AG10803 (cell line): ENCODE data around the gene ULK2.

ENCODE experiments used
- DNase-seq: peaks from one replicate; pipeline ENCODE4 v3.0.0; 2010; ENCODE audit warnings: low read depth
- H3K4me3 ChIP-seq: 2 replicates; pipeline ENCODE4 v1.5.1; 2011; ENCODE audit warnings: mild to moderate bottlenecking, low read length, control low read depth
- TF ChIP-seq, protein P1 (sequence below): conservative IDR thresholded peaks from 2 replicates; pipeline ENCODE4 v1.5.1; 2011; ENCODE audit warnings: mild to moderate bottlenecking, low read length, control low read depth, inconsistent platforms

Gene ULK2

DNA sequence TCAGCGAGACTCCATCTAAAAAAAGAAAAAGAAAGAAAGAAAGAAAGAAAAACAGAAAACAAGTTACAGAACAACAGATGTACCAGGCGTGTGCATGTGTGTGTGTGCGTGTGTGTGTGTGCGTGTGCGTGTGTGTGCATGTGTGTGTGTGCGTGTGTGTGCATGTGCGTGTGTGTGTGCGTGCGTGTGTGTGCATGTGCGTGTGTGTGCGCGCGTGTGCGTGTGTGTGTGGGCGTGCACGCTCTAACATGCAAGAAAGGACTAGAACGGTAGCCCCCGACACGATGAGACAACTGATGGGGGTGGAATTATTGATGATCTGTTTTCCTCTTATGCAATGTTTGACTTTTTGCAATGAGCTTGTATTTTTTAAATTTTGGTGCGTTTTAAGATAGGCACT is 121.2 kb downstream of the ULK2 start:
- TF ChIP-seq, protein P1, sequence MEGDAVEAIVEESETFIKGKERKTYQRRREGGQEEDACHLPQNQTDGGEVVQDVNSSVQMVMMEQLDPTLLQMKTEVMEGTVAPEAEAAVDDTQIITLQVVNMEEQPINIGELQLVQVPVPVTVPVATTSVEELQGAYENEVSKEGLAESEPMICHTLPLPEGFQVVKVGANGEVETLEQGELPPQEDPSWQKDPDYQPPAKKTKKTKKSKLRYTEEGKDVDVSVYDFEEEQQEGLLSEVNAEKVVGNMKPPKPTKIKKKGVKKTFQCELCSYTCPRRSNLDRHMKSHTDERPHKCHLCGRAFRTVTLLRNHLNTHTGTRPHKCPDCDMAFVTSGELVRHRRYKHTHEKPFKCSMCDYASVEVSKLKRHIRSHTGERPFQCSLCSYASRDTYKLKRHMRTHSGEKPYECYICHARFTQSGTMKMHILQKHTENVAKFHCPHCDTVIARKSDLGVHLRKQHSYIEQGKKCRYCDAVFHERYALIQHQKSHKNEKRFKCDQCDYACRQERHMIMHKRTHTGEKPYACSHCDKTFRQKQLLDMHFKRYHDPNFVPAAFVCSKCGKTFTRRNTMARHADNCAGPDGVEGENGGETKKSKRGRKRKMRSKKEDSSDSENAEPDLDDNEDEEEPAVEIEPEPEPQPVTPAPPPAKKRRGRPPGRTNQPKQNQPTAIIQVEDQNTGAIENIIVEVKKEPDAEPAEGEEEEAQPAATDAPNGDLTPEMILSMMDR = no peak
- DNase-seq = no peak
- H3K4me3 ChIP-seq = no peak overlapping the region

DNA sequence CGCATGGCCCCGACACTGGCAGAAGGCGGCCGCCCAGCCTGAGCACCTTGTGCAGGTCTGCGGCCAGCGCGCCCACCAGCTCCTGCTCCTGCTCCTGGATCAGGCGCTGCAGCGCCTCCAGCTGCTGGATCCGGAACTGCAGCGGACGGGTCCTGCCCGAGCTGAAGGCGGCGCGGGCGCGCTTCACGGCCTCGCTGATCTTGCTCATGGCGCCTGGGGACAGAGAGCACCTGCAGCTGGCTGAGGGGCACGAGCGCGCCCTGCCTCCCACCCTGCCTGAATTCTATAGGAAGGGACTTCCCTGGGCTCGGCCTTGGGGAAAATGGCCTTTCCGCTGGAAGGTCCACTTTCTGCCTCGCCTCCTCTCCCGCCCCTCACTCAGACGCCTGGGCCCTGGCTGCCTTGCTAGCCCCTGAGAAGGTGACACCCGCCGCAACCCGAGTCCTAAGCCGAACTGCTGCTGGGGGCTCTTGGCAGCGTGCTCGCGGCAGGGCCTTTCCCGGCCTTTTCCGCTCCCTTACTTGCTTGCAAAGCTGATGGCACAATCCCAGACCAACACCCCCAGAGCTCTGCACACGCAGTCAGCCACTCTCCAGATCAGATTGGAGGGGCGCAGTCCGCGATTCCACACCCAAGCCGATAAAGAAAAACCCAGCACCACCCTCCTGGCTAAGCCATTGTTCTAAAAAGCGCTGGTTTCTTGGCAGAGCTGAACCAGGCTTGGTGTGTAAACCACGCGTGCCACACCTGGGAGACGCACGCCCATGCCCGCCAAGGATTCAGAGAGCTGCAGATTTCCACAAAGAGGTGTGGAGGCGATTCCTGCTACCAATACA is 122.6 kb downstream of the ULK2 start:
- H3K4me3 ChIP-seq = peak overlapping the region; percentile 29
- TF ChIP-seq, protein P1 = peak; percentile 69
- peak; percentile 49 for DNase-seq

DNA sequence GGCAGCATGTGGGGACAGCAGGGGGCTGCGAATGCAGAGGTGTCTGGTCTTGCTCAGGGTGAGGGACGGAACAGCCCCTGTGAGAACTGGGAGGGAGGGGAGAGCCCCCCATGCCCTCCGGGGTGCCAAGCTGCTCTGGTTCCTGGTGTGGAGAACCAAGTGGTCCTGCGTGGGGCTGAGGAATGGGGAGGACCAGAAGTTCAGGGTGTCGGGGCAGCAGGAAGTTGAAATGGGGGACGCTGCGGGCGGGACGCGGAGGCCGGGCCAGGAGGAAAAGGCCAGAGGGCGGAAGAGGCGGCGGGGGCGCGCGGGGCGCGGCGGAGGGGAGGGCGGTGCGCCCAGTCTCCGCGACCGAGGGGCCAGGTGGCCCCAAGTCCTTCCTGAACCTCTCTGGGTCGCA is 123.2 kb downstream of the ULK2 start:
- H3K4me3 ChIP-seq = peak overlapping the region; percentile 16; the same call in 1 of the 2 replicates
- DNase-seq = no peak
- TF ChIP-seq, protein P1 = no peak

DNA sequence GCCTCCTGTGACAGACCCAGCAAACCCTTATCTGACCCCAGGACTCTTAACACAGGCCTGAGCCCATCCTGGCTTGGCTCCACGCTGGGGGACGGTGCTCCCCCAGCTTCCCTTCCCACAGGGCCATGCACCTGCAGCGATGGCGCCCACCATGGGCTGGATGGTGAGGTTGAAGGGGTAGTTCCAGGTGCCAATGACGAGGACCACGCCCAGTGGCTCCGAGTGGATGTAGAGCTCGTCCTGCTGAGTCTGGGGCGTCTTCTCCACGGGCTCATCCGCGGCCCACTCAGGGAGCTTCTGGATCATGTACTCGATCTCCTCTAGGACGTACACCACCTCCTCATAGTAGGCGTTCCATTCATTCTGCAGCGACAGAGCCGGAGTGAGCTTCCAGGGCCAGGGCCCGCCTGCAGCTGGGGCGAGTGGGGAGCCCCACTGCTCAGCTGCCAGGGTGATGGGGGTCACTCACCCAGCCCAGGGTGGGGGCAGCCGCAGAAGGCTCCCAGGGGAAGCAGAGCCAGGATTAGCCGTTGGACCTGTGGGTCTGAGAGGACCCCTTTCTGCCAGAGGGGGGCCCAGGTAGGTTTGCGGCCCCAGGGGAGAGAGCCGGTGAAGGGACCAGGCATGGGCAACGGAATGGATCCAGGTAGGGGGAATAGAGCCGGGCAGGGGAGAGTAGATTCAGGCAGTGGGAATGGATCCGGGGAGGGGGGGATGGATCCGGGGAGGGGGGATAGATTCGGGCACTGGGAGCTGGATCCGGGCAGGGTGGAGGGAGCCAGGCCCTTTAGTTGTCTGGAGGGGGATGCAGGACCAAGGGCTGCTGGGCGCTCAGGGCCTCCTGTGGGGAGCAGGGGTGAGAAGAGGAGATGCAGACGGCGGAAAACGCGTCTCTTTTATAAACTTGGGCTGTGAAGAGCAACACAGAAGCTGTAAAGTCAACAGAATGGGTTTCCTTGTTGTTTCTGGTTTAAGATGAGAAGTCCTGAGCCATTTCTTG is 124.3 kb downstream of the ULK2 start:
- no peak overlapping the region for H3K4me3 ChIP-seq
- TF ChIP-seq, protein P1 = no peak
- no peak for DNase-seq

DNA sequence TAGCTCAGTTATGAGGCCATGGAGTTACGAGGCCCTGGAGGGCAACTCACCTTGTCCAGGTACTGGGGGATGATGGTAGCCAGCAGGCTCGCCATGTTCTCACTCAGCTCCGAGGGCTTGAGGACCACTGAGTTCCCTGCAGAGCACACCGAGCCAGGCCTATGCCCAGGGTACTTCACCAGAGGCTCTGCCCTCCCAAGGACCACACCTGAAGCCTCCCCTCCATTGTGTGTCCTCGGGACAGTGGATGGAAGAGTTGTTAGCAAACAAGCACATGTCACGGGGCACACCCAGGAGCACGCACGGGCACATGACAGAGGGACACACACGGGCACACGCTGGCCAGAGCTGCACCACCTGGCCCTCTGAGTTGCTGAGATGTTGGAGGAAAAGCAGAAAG is 125.2 kb downstream of the ULK2 start:
- no peak for DNase-seq
- TF ChIP-seq, protein P1 = no peak
- H3K4me3 ChIP-seq = no peak overlapping the region

DNA sequence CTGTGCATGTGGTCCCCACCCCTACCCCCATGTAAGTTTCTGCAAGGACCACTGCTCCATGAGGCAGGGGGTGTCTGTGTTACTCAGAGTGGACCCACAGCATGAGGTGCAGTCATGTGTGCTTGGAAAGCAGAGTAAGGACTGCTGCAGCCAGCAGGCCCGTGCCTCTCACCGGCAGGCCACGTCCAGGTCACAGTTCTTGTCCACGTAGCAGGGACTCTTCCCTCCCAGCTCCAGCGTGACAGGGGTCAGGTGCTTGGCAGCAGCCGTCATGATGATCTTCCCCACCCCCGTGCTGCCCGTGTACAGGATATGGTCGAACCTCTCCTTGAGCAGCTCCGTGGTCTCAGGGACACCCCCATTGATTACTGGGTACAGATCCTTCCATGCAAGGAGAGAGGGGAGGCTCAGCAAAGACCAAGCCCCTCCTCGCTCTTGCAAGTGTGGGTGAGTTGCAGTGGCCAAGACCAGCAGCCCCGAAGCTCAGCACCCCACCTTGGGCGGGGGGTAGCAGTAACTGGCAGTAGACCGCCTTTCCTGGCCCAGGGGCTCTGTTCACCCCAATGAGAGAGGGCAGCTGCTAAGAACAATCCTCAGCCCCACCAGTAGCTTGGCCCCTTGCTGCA is 125.8 kb downstream of the ULK2 start:
- no peak for DNase-seq
- no peak overlapping the region for H3K4me3 ChIP-seq
- TF ChIP-seq, protein P1 = no peak
